ENCODE data around the gene ANKRD23. TPM values are rescaled to one million over a fixed set of nuclear protein-coding genes. Genes with fewer than 3 reads are reported as not detected.

Gene ANKRD23
- total and polyA plus RNA-seq, 2 of the 8 experiments (the other 6 are each of a cell fraction or from before 2014, with no cell fraction given): 3.4 to 3.5 TPM

DNA sequence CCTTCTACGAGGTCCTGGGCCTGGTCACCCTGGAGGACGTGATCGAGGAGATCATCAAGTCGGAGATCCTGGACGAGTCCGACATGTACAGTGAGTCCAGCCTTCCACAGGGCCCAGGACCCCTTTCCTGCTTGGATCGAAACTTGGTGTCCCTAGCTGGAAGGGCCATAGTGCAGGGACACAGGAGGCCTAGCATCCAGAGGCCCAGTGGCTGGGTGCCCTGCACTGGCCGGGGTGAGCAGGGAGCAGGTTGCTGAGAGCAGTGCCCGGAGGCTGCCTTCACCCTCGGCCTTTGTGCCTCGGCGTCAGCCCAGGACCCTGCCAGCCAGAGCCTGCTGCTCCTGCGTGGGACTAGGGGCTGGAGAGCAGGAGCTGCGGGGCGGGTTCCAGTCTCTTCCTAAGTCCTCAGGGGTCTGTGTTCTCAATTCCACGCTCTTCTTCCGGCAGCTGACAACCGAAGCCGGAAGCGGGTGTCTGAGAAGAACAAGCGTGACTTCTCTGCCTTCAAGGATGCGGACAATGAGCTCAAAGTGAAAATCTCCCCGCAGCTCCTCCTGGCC is 46.7 kb downstream of the ANKRD23 start:
- no peaks in the 10 kb centered on the region for H3K79me2 ChIP-seq (ENCODE audit: control insufficient read depth in 1 of 2, insufficient read depth in 2 of 2, low read length in 2 of 2)
- no peak overlapping the region for H3K4me2 ChIP-seq (ENCODE audit: insufficient read depth in 1 of 2, low read depth in 2 of 2, low read length in 2 of 2)
- H3K23ac ChIP-seq (ENCODE audit: insufficient read length): no peak overlapping the region
- no peak overlapping the region for H4K8ac ChIP-seq (ENCODE audit: extremely low read depth, insufficient read depth, low read length)
- no peak for DNase-seq (ENCODE audit: low read depth in 1 of 2, low spot score in 2 of 2)
- H3K23me2 ChIP-seq (ENCODE audit: low read depth, low read length): peaks cover 7% of the 10 kb centered on the region; the same call in 1 of the 2 replicates
- no peaks in the 10 kb centered on the region for H3K9me3 ChIP-seq (ENCODE audit: insufficient read depth in 2 of 2, low read depth in 1 of 2, low read length in 1 of 2)
- no peak overlapping the region for H2BK12ac ChIP-seq (ENCODE audit: low read depth, low read length)
- TF ChIP-seq SUZ12 (IDR thresholded peaks at IDR 0.05; ENCODE audit: low read length): no peak
- no peaks in the 10 kb centered on the region for H3K27me3 ChIP-seq (replicated peaks in 1 of 4; ENCODE audit: control insufficient read depth in 3 of 4, extremely low read depth in 1 of 4, insufficient read depth in 3 of 4, low read length in 3 of 4)
- WGBS, 2 experiments (ENCODE audit: extremely low coverage in 1 of 2, insufficient coverage in 1 of 2, insufficient read length in 1 of 2, insufficient replicate concordance in 2 of 2, low coverage in 1 of 2, low lambda C conversion rate in 2 of 2, missing lambda C conversion rate in 1 of 2): 92% methylated on average over 16 of the region's 23 CpGs; no CpG with 5 or more reads in 1 of the 2 experiments
- peaks cover 0 to 6% (median 5%) of the 10 kb centered on the region in 4 experiments; a peak in 3 of 8 replicates for H3K36me3 ChIP-seq (ENCODE audit: control insufficient read depth in 2 of 4, insufficient read depth in 4 of 4, low read length in 3 of 4)
- H2BK15ac ChIP-seq (ENCODE audit: low read length): no peak overlapping the region
- no peak overlapping the region for H3K56ac ChIP-seq (replicated peaks; ENCODE audit: insufficient read length, low read depth, low read length)
- H3K4me1 ChIP-seq (replicated peaks in 1 of 4; ENCODE audit: control insufficient read depth in 3 of 4, insufficient read depth in 4 of 4, low read length in 3 of 4): no peaks in the 10 kb centered on the region; a peak in 2 of 7 replicates
- H2BK5ac ChIP-seq (ENCODE audit: low read depth, low read length): no peak overlapping the region
- no peak overlapping the region for H3K9ac ChIP-seq (replicated peaks in 1 of 4; ENCODE audit: extremely low read depth in 1 of 4, low read depth in 3 of 4, low read length in 3 of 4)
- H4K5ac ChIP-seq (ENCODE audit: insufficient read length, low read depth, low read length): no peak overlapping the region
- H4K91ac ChIP-seq (replicated peaks; ENCODE audit: insufficient read length, low read length): no peak overlapping the region
- H3K79me1 ChIP-seq (ENCODE audit: low read depth, low read length): no peaks in the 10 kb centered on the region
- no peak overlapping the region for H3K4me3 ChIP-seq (ENCODE audit: extremely low read depth in 1 of 4, insufficient read depth in 2 of 4, low read depth in 3 of 4, low read length in 4 of 4)
- no peak for FAIRE-seq
- no peak overlapping the region for H2BK20ac ChIP-seq (ENCODE audit: low read length)
- H2BK120ac ChIP-seq (replicated peaks; ENCODE audit: low read depth, low read length): no peak overlapping the region
- no peak overlapping the region for H3K27ac ChIP-seq (ENCODE audit: low read depth, low read length)
- H4K20me1 ChIP-seq (replicated peaks in 1 of 2; ENCODE audit: control insufficient read depth in 1 of 2, insufficient read depth in 2 of 2, low read length in 2 of 2): peaks cover 0 to 5% of the 10 kb centered on the region in 2 experiments
- no peak overlapping the region for H3K4ac ChIP-seq (replicated peaks; ENCODE audit: insufficient read length, low read depth, low read length)
- no peak overlapping the region for H3K18ac ChIP-seq (ENCODE audit: extremely low read depth, low read length)
- POLR2A ChIA-PET (ENCODE audit: partially characterized antibody): no interaction called here
- H2AK5ac ChIP-seq (ENCODE audit: low read depth, low read length): no peak overlapping the region
- CTCF ChIA-PET (ENCODE audit: partially characterized antibody): interaction anchor here (0.7 to 5.0 kb wide), 6 partner anchors 8 to 46 kb away, joined by 3 to 46 read pairs (median 3); partner anchors contain the start of gene CNNM4
- H3K14ac ChIP-seq (ENCODE audit: insufficient read length): no peak overlapping the region
- no peak overlapping the region for H2AFZ ChIP-seq (ENCODE audit: low read length)

Data from H1 (cell line).